Measurements from ENCODE around the gene MRLN.

- TF ChIP-seq CTCF (IDR thresholded peaks at IDR 0.05; ENCODE audit: insufficient read depth, low read depth, low read length) (no peak), EZH2 (IDR thresholded peaks at IDR 0.05; ENCODE audit: insufficient read depth, low read length) (no peak)
Measured at GRCh38 chr10:59754951-59755350, 1.7 kb upstream of the MRLN start.
